Astrocyte of the spinal cord (primary cell): ENCODE results near the gene SLC35F3.

Experiments
- DNase-seq: peaks from one replicate; pipeline ENCODE4 v3.0.0; 2011; ENCODE audit warnings: low read depth, low spot score
- H3K4me3 ChIP-seq: 2 replicates; pipeline ENCODE4 v1.5.1; 2011; ENCODE audit warnings: low read depth, mild to moderate bottlenecking, low read length, moderate library complexity
- CTCF ChIP-seq: IDR thresholded peaks from 2 replicates; pipeline ENCODE4 v1.5.1; 2012; ENCODE audit warnings: low read depth, mild to moderate bottlenecking, low read length, inconsistent platforms
- in situ Hi-C: cut with HindIII; loops from 2 replicates; pipeline ENCODE4 v1.10.0; 2017; ENCODE audit warnings: low sequenced_read_pairs

SLC35F3 gene

DNA sequence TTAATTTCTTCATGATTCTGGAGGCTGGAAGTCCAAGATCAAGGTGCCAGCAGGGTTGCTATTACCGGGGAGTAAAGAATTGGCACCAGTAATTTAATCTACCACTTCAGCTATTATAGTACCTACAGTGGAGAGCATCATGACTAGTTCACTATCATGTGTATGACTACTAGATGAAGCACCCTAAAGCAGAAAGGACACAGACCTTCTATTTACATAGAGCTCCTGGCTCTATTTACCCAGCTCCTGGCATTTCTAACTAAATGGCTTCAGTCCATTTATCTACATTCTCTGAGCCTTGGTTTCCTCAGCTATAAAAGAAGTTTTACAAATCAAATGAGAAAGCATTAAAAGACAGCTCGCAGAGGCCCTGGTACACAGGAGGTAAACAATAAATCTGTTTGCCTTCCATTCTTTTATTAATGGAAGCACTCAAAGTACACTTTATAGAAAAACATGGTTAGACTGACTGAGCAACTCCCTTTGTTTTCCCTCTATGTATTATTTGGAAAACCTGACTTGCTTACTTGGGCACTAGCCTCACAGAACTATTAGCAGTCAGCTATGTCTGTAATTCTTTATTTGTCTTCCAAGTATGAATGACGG is 203.0 kb downstream of the SLC35F3 start:
- no peak for TF ChIP-seq CTCF
- in situ Hi-C loops = no loop called here
- DNase-seq = no peak
- H3K4me3 ChIP-seq = no peak overlapping the region

DNA sequence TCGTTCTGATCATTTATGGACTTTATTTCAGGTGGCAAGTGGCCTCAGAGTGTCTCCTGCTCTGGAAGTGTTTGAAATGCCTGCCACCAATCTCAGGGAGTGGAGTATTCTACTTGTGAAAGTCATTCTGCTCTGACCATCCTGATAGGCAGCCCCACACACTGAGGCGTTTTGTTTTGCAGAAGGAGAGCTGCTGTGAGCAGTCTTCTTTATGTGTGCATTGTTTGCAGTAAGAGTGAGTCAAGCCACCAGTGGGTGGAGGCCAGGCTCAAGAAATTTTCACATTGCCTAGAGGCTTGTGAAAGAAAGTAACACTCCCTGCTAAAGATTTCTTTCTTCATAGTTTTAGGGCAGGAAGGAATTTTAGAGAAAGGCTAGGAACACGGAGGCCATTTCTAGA is 204.4 kb downstream of the SLC35F3 start:
- H3K4me3 ChIP-seq = no peak overlapping the region
- in situ Hi-C loops = no loop called here
- TF ChIP-seq CTCF = no peak
- DNase-seq = peak; percentile 46

DNA sequence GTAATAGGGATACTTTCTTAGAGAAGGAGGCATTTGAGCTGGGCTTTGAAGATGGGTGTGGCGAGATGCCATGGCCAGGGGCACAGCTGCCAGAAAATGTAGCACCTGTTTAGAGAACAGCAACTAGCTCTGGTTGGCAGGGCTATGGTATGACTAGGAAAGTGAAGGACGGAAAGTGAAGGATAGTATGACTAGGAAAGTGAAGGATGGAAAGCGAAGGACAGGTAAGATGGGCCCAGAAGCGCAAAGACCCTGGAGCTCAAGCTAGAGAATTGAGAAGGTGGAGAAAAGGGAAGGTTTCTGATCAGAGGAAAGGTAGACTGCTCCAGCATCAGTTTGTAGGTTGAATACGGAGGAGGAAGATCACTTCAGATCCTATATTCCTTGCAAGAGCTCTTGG is 205.4 kb downstream of the SLC35F3 start:
- DNase-seq = no peak
- no peak for TF ChIP-seq CTCF
- H3K4me3 ChIP-seq = no peak overlapping the region
- in situ Hi-C loops = no loop called here

- peak; percentile 20 for DNase-seq
- no peak overlapping the region for H3K4me3 ChIP-seq
- in situ Hi-C loops = no loop called here
- TF ChIP-seq CTCF = peak; percentile 22
Observed at GRCh38 chr1:234111458-234112142, 207.1 kb downstream of the SLC35F3 start.

DNA sequence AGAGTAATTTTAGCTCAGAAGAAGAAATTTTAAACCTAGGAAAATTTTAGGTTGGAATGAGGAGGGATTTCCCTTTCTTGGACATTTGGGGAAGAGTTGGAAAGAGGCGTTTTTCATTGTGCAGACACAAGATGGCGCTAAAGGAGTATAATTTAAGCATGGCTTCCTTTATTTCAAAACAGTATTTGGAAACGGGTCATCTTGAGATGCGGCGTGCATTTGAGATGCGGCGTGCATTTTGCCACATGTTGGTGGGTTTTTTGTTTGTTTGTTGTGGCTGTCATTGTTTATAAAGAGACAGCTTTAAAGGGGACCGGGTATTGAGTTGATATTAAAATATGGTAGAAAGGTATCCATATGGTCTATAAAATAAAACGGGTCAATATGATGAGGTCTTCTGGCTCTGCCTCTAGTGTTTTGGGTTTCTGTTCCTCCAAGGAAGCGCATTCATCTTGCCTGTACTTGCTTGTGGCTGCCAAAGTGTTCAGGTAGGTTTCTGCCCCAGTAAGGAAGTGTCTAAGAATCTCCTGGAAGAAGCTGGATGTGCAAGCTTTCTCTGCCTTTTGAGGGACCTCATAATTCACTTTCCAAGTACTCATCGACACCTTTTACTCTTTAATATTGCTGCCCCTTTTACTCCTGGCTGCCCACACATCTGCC is 210.3 kb downstream of the SLC35F3 start:
- in situ Hi-C loops = no loop called here
- peak; percentile 66 for DNase-seq
- peak overlapping the region; percentile 13 for H3K4me3 ChIP-seq
- peak; percentile 71 for TF ChIP-seq CTCF

DNA sequence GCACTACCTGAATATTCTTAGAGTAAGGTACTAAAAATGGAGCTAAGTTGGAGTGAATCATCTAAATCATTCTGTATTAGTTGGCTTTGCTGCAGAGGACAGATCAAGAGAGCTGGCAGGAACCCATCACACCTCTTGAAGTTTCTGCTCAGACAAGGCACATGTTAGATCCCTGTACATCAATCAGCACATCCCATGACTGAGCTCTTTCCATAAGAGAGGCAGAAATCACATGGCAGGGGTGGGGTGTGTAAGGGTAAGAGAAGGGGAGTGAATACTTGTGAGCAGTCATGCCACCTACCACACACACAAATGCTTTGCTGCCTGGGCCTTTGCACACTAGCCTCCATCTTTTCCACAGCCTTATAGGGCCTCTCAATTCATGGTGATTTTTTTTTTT is 214.4 kb downstream of the SLC35F3 start:
- in situ Hi-C loops = no loop called here
- no peak for DNase-seq
- no peak overlapping the region for H3K4me3 ChIP-seq
- no peak for TF ChIP-seq CTCF
